Raji (cell line): Measurements from ENCODE around the gene TMEM250.

ENCODE experiments used
- POLR2A ChIP-seq: IDR thresholded peaks from 2 replicates; pipeline ENCODE4 v1.6.1; 2011; ENCODE audit warnings: low read depth, low read length, control low read depth; ENCODE audit not compliant: insufficient read depth

The TMEM250 gene

DNA sequence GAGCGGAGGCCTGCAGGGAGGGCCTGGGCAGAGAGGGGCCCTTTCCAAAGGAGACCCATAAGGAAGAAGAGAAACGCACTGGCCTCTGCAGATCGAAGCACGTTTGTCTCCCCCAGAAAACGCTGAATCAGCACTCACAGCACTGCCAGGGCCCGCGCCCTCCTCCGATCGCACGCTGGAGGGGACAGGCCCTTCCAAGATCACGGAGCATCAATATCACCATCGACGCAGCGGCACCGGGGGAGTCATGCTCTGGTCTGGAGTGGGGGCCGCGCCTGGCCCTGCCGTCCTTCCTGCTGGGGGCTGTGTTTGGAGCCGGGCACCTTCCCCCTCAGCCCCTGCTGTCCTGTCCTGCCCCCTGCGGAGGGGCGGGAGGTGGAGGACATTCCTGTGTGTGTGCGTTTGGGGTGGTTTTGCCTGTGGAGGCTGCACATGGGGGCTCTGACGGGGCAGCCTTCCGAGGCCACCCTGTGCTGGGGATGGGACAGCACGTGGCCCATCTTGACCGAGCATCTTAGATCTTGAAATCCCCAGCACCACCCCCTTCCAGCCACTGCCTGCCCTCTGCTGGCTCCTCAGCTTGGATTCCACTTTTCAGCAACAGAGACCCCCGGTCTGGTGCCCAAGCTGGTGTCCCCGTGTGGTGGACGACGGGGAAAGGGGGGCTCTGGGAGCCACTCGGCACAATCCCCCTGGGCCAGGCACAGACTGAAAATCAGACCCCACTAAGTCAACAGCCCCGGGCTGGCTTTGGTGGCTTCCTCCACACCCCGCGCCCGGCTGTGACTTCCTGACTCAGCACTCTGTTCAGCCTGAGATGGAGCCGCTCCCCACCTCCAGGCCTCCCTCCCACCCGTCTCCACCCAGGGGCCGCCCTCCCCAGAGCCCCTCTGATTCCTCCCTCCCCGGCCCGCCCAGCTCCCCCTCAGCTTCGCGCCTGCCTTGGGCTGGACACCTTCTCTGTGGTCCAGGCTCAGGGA lies 8.3 kb downstream of the TMEM250 start:
- no peak for TF ChIP-seq POLR2A

DNA sequence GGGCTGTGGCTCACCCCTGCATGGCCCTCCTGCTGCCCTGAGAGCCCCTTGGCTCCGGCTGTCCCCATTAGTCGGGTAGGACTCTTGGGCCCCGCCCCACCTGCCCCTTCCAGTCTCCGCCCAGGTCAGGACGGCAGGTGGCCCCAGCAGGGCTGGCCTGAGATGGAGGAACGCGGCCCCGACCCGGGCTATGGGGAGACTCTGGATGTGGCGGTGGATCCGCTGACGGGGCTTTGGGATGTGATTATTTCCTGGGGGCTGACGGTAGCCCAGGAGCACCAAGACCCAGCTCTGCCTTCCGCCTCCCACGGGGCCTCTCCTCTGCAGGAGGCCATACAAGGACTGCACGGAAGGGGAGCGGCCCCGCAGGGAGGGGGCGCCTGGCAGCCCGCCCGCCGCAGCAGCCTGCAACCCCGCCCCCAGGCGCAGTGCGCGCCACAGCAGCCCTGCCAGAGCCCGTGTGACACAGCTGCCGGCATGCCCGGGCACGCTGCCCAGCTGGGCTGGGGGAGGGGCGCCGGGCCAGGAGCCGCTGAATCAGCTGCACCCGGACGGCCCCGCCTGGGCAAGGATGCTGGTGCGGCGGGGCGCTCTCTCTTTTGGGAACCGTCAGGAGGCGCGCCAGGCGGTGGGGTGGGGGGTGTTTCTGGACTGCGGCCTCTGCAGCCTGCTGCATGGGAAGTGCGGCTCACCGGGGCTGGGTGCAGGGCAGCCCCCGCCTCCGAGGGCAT lies 9.2 kb downstream of the TMEM250 start:
- TF ChIP-seq POLR2A = no peak

DNA sequence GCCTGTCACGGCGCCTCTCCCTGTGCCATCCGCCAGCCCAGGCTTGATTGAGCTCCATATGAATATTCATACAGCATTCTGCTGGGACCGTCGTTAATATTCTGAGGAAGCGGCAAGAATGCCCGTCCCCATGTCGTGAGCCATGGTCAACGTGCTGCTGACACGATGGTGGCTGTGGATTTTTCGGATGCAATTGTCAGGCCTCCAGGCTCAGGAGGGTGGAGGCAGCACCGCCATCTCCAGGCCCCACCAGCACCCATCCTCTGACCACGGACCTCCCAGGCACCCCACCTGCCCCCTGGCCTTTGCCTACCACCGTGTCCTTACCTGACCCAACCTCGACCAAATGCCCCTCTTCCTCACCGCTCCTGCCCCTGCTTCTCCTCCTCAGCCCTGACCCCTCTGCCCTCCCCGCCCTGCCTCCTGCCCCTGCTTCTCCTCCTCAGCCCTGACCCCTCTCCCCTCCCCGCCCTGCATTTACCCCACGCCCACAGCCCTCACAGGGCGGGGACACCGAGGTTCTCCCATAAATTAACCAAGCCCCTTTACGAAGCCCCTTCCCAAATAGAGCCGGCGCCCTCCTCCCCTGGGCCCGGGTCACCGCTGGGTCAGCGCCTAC lies 9.9 kb downstream of the TMEM250 start:
- TF ChIP-seq POLR2A = no peak

DNA sequence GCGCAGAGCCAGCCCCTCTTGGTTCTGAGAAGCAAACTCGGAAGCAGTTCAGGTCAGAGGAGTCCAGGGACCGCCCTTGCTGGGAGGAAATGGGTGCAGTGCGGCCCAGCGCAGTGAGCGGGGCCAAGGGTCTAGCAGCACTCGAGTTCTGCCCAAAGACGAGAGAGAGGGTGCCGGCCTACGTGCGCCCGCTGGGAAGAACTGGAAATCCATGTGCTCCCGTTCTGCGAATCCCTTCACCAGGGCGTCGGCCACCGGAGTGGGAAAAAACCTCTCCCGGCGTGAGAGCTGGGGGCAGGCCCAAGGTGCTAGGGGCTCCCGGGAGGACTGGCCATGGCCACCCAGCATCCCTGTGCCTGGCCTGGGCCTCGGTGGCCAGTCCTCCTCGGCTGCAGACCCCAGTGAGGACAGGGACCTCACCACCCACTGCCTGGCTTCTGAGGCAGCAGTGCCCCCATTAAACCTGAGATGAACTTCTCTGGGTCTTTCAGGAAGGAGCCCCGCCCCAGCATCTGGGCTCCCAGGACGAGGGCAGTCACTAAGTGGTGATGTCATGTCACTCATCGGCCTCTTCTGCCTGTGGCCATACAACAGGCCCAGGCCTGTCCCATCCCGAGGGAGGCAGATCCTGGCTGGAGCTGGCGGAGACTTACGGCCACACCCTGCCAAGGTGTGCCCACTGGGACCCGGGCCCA lies 10.6 kb downstream of the TMEM250 start:
- TF ChIP-seq POLR2A = no peak

DNA sequence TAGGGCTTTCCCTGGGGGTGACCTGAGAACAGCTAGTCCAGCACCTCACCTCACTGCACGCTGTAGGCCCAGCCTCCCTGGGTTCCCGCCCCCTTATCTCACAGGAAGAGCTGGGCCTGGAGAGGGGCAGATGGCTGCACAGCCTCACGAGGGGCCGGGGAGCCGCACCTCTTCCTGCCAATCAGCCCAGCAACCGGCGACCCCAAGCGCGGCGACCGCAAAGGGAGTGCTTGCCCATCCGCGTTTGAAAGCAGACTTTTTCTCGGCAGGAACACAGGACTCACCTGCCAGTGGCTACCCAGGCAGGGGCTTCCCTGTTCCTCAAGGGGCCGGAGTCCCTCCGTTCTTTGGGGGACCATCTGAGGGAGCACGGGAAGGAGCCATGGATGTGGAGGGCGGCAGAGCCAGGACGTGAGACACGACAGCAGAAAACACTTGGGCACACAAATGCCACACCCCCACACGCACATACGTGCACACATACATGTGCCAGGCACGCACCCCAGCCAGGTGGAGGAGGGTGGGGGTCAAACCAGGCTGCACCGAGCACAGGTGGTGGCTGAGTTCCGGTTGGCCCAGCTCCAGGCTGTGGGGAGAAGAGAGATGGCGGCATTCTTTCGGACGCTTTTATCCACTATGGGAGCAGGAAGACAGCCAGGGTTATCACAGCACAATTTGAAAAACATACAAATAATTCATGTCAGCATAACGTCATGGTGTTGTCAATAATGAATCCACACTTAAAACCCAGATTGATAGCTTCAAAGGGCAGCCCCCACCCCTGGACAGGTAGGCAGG lies 11.3 kb downstream of the TMEM250 start:
- TF ChIP-seq POLR2A = no peak

DNA sequence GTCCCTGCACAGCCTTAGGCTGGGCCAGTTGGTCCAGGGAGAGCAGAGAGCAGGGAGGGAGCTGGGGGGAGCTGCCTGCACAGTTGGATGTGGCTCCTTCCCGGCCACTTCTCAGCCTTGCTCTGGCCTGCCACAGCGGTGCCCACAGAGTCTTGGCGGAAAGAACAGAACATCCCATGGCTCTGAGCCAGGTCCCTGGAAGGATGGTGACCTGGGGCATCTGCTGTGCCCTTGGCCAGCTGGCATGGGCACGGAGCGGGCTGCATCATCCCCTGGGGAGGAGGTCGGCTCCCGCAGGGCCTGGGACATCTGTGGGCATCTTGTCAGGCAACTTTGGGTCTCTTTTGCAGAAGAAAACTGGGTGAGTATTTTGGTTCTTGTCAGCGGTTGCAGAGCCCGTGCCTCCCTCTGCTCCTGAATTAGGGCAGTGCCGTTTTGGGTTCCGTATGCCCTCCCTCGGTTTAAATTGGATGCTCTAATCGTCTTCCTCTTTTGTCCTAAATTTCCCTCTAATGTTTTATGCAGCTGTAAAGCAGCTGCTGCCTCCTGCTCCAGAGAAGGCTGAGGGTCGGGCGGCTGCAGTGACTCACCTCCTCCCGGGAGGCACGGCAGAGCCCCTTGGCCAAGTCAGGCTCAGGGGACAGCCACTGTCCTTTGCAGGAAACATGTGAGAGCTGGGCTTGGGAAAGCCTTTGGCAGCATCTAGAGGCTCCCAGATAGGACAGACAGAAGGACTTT lies 13.1 kb downstream of the TMEM250 start:
- TF ChIP-seq POLR2A = no peak

DNA sequence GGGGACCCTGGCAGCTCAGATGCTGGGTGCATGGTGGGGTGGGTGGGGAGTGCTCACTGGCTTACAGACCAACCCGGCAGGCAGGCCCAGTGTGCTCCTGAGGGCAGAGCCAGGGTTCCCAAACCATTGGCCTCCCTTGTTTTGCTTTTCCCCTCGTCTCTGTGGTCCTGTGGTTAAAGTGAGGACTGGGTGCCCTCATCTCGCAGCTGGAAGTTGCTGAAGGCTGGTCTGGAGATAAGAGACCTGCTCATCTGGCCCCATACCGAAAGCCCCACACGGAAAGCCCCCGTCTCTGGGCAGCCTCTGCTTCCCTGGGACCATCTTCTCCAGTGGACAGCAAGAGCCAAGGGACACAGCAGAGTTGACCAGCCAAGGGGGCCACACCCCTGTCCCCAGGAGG lies 13.8 kb downstream of the TMEM250 start:
- no peak for TF ChIP-seq POLR2A

DNA sequence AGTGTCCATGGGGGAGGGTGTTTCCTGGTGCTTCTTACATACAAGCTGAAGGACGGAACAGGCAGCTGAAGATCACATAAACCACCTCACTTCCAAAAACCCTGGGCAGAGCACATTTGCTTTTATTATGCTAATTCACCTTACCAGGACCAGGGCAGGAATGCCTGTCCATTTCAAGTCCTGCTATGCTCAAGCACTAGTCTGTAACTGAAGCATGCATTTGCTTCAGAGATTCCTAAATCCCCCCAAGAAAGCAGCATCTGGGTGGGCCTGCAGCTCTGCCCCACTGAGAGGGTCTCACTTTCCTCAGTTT lies 14.2 kb downstream of the TMEM250 start:
- no peak for TF ChIP-seq POLR2A

DNA sequence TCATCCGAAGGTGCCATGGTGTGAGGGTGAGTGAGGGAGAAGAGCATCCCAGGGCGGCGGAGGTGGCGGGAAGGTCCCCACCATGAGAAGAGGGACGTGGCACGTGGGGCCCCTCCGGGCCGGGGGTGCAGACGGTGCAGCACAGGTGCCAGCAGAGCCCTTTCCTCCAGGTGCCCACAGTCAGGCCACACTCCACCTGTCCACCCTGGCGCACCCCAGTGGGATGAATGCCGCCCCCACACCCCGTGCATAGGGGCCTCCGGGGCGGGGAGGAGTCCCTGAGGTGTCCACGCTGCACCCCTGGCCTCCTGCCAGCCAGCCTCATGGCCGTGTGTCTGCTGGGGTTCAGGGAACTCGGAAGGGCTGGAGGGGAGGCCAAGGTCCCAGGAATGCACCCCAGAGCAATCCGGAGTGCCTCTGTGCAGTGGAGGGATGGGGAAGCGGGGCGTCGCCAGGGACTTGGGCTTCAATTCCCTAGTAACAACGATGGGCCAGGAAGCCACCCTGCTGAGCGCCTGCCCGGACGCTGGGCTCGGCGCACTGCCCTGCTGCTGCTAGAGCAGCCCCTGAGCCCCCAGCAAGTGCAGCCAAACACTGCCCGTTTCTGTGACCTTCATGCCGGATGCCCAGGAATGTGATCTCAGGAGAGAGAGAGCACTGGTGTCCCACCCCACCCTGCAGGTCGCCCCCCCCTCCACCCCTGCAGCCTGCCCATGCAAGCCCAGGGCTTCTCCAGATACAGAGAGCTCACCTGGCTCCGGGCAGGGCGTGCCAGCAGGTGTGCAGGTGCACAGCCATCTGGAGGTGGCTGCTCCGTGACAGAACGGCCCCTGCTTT lies 14.8 kb downstream of the TMEM250 start:
- no peak for TF ChIP-seq POLR2A

DNA sequence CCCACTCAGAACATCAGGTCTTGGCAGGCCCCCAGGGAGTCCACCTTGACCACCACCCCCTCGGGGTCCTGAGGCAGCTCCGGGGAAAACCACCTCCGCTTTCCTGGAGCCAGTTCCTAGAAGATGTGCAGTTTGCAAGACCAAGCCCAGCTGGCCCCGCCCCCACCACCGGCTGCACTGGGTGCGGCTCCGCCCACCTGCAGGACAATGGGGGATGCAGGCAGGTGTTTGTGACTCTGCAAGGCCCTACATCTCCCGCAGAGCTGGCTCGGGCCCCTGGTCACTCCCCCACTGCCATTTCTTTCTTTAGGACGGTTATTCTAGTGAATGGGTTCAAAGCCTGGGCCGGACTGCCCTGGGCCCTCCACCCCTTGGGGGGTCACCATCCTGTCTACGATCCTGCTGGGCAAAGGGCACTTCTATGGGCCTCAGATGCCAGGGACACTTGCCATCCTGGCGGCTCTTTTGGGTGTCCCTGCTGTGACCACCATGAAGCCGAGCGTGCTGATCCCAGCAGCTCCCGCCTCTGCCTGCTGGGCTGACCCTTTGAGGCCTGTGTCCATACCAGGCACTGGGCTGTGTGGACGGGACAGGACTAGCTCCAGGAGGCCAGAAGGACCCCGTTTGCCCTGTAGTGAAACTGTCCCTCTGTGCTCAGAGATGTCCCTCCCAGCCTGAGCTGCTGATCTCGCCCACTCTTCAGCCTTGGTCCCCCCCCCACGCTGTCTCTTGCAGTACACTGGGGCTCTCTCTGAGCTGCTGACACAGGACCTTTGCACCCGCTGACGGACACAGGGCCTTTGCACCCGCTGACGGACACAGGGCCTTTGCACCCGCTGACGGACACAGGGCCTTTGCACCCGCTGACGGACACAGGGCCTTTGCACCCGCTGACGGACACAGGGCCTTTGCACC lies 17.7 kb downstream of the TMEM250 start:
- no peak for TF ChIP-seq POLR2A

DNA sequence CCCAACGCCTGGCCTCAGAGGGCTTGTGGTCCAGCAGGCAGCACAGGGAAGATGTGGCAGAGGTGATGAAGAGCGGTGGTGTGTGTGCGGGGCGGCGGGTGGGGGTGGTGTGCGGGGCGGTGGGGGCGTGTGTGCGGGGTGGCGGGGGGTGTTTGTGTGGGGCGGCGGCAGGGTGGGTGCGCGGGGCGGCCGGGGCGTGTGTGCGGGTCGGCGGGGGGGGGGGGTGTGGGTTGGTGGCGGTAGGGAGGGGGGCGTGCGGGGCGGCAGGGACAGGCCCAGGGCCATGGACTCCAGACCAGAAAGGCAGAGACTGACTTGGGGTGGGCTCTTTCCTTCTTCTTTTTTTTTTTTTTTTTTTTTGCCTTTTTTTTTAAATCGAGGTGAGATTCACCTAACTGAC lies 19.1 kb downstream of the TMEM250 start:
- no peak for TF ChIP-seq POLR2A

DNA sequence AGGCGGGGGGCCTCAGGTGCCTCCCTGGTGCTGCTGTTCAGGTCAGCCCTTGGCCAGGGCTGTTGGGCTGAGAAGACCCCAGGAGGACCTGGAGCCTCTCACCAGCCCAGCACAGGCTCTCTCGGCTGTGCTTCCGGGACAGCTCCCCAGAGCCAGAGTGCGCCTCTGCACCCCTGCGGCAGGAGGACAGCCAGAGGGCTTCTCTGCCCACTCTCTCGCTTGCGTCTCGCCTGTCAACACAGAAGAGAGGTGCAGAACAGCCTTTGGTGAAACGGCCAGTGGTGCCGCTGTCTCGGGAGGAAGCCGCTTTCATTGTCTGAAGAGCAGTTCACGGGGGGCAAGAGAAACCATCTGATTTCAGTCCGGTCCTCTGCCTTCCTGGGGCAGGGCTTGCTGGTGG lies 19.8 kb downstream of the TMEM250 start:
- no peak for TF ChIP-seq POLR2A
